GM12878 (cell line): Measurements from ENCODE around the gene PINLYP. TPM values are rescaled to one million over a fixed set of nuclear protein-coding genes. Genes with fewer than 3 reads are reported as not detected.

Experiments
- ATAC-seq: fragments of 200-7000 bp; cut with Tn5 transposase; 3 replicates; pipeline ENCODE4 v1.9.1; 2020; ENCODE audit warnings: mild to moderate bottlenecking, moderate library complexity
- BruUV-seq: library from RNA; stranded (reverse); fragments of 400-500 nt; replicated peaks from 2 replicates; lab custom pipeline; 2021; lab: Mats Ljungman, UMichigan
- CTCF ChIA-PET: fragments of 300-600 bp; sonication (Branson Sonifier 250); formaldehyde crosslinking; extraction: SDS; loops from one replicate; lab custom pipeline; 2021; ENCODE audit warnings: inconsistent platforms; lab: Yijun Ruan, JAX
- POLR2A ChIA-PET: fragments of 350-600 bp; formaldehyde crosslinking; extraction: SDS; loops from one replicate; lab custom pipeline; 2021; ENCODE audit warnings: inconsistent platforms; lab: Charles Lee
- RAD21 ChIA-PET: fragments of 300-600 bp; sonication (Branson Sonifier 250); formaldehyde crosslinking; loops from one replicate; lab custom pipeline; 2023; ENCODE audit warnings: antibody characterized with exemption; ENCODE audit not compliant: unreplicated experiment; lab: Charles Lee
- SMC1A ChIA-PET: fragments of 300-600 bp; sonication (Branson Sonifier 250); formaldehyde crosslinking; loops from one replicate; lab custom pipeline; 2023; ENCODE audit not compliant: unreplicated experiment, uncharacterized antibody; lab: Charles Lee
- DNase-seq: peaks from one replicate; pipeline ENCODE4 v3.0.0-alpha.2; 2011; ENCODE audit warnings: low read depth, low spot score
- FAIRE-seq: peaks from 3 replicates; lab custom pipeline; 2011; peaks lifted over from hg19 to GRCh38; lab: Jason Lieb, UNC
- H2AFZ ChIP-seq: 2 replicates; pipeline ENCODE4 v1.6.0; 2011; ENCODE audit warnings: low read depth, low read length, control low read depth; ENCODE audit not compliant: control insufficient read depth
- H3K27ac ChIP-seq: 2 replicates; pipeline ENCODE4 v1.5.1; 2011; ENCODE audit warnings: control low read depth; ENCODE audit not compliant: control insufficient read depth, insufficient read depth
- H3K27me3 ChIP-seq, 2 experiments: replicated peaks in 1 of 2; 2 replicates each; pipeline versions ENCODE4 v1.6.0 to v1.6.1; 2011; ENCODE audit warnings: low read length in 1 of 2; ENCODE audit not compliant: control insufficient read depth in 2 of 2, insufficient read depth in 2 of 2
- H3K36me3 ChIP-seq, 2 experiments: 2 replicates each; pipeline ENCODE4 v1.5.1; 2011; ENCODE audit warnings: low read length in 1 of 2; ENCODE audit not compliant: control insufficient read depth in 2 of 2, insufficient read depth in 2 of 2
- H3K4me1 ChIP-seq: 2 replicates; pipeline ENCODE4 v1.6.1; 2011; ENCODE audit warnings: mild to moderate bottlenecking, low read length, moderate library complexity, mixed read lengths; ENCODE audit not compliant: control insufficient read depth, insufficient read depth
- H3K4me2 ChIP-seq: 2 replicates; pipeline ENCODE4 v1.6.0; 2011; ENCODE audit warnings: control low read depth; ENCODE audit not compliant: control insufficient read depth, insufficient read depth
- H3K4me3 ChIP-seq: fragments of 200-600 bp; sonication (generic); 2 replicates; pipeline ENCODE4 v1.5.1; 2016
- H3K79me2 ChIP-seq: 2 replicates; pipeline ENCODE4 v1.6.0; 2011; ENCODE audit warnings: low read length; ENCODE audit not compliant: control insufficient read depth, insufficient read depth
- H3K9ac ChIP-seq: 2 replicates; pipeline ENCODE4 v1.8.0; 2011; ENCODE audit warnings: low read length, control low read depth, mixed read lengths; ENCODE audit not compliant: control insufficient read depth, insufficient read depth
- H3K9me3 ChIP-seq: replicated peaks from 3 replicates; pipeline ENCODE4 v1.5.1; 2011; ENCODE audit warnings: mild to moderate bottlenecking, low read length; ENCODE audit not compliant: control insufficient read depth, insufficient read depth
- H4K20me1 ChIP-seq: 2 replicates; pipeline ENCODE4 v1.6.0; 2011; ENCODE audit not compliant: control insufficient read depth, insufficient read depth
- ATF7 ChIP-seq: fragments of 450-650 bp; IDR thresholded peaks from 2 replicates; pipeline ENCODE4 v1.6.1; 2016; ENCODE audit warnings: low read depth, mild to moderate bottlenecking
- EED ChIP-seq: sonication (generic); IDR thresholded peaks from 2 replicates; pipeline ENCODE4 v1.6.1; 2016; ENCODE audit warnings: antibody characterized with exemption, low read depth
- FOXM1 ChIP-seq: IDR thresholded peaks from 2 replicates; pipeline ENCODE4 v1.6.1; 2012; ENCODE audit warnings: low read depth, mild to moderate bottlenecking, inconsistent platforms, low read length, moderate library complexity
- HCFC1 ChIP-seq: fragments of 150-350 bp; IDR thresholded peaks from 2 replicates; pipeline ENCODE4 v1.6.1; 2014; ENCODE audit warnings: low read length
- RAD21 ChIP-seq: IDR thresholded peaks from 2 replicates; pipeline ENCODE4 v1.6.1; 2011; ENCODE audit warnings: mild to moderate bottlenecking, low read depth, low read length, moderate library complexity; ENCODE audit not compliant: insufficient read depth
- RAD51 ChIP-seq: fragments of 450-650 bp; IDR thresholded peaks from 2 replicates; pipeline ENCODE4 v1.6.1; 2016; ENCODE audit warnings: moderate library complexity, mild to moderate bottlenecking, inconsistent platforms
- RFX5 ChIP-seq: IDR thresholded peaks from 2 replicates; pipeline ENCODE4 v1.6.1; 2011; ENCODE audit warnings: low read depth, low read length, improper control_type of control experiment
- RUNX3 ChIP-seq: IDR thresholded peaks from 2 replicates; pipeline ENCODE4 v1.6.1; 2012; ENCODE audit warnings: low read length, inconsistent platforms
- SRF ChIP-seq, 2 experiments: IDR thresholded peaks; 2 replicates each; pipeline ENCODE4 v1.6.1; 2011; ENCODE audit warnings: low read depth in 2 of 2, low read length in 2 of 2, mild to moderate bottlenecking in 1 of 2, moderate library complexity in 1 of 2
- TAF1 ChIP-seq: IDR thresholded peaks from 2 replicates; pipeline ENCODE4 v1.6.1; 2011; ENCODE audit warnings: mild to moderate bottlenecking, low read depth, low read length, borderline replicate concordance
- YBX1 ChIP-seq: fragments of 450-650 bp; IDR thresholded peaks from 2 replicates; pipeline ENCODE4 v1.6.1; 2016; ENCODE audit warnings: antibody characterized with exemption
- WGBS: methylation state at CpG from one replicate; pipeline ENCODE4 v1.1.6; 2016; ENCODE audit warnings: low lambda C conversion rate; ENCODE audit not compliant: insufficient replicate concordance, insufficient coverage; ENCODE audit errors: missing lambda C conversion rate; 5-methylcytosine and 5-hydroxymethylcytosine counted together
- in situ Hi-C: fragments of 300-500 bp; cut with MboI; formaldehyde crosslinking; loops from 9 replicates; pipeline ENCODE4 v1.14.3; 2018; ENCODE audit warnings: mixed read lengths
- intact Hi-C: fragments of 100-400 bp; cut with micrococcal nuclease; formaldehyde crosslinking; loops from one replicate; pipeline ENCODE4 v1.14.2; 2022; ENCODE audit not compliant: unreplicated experiment
- polyA plus RNA-seq, 11 experiments: library from polyadenylated mRNA; depleted of rRNA in 4 of 11; unstranded in 6 of 11; stranded (reverse) in 5 of 11; fragments of >200 nt; fragmentation: Nextera tagmentation in 4 of 11; fragmentation: Illumina TruSeq in 1 of 11; extraction: Ambion mirVana in 4 of 11; extraction: Trizol in 1 of 11; gene quantifications; 1 replicate in 1 of 11; 2 replicates in 10 of 11; pipeline versions ENCODE4 v1.2.1 to v1.2.3, GENCODE V29; 2011 to 2016; ENCODE audit warnings: inconsistent platforms in 2 of 11, missing spikeins in 2 of 11, low read depth in 1 of 11
- total RNA-seq, 4 experiments: library from RNA; depleted of rRNA in 3 of 4; stranded (reverse); fragments of >200 nt in 3 of 4; fragmentation: Illumina TruSeq in 1 of 4; extraction: Trizol in 1 of 4; gene quantifications; 2 replicates each; pipeline versions ENCODE4 v1.2.1 to v1.2.3, GENCODE V29; 2013 to 2021
- TF ChIP-seq, protein P1 (sequence below), 3 experiments: IDR thresholded peaks in 2 of 3; conservative IDR thresholded peaks in 1 of 3; 2 replicates each; pipeline ENCODE4 v1.5.1; 2011; ENCODE audit warnings: low read depth in 3 of 3, low read length in 3 of 3, mild to moderate bottlenecking in 3 of 3, control low read depth in 2 of 3, moderate library complexity in 2 of 3, inconsistent platforms in 1 of 3, mixed read lengths in 1 of 3; ENCODE audit not compliant: control insufficient read depth in 2 of 3, insufficient read depth in 1 of 3; ENCODE audit errors: extremely low read depth in 1 of 3

PINLYP gene
- total and polyA plus RNA-seq, 10 of the 15 experiments (the other 5 are each of a cell fraction or from before 2014, with no cell fraction given): 1.0 to 26.9 (median 11.4) TPM

DNA sequence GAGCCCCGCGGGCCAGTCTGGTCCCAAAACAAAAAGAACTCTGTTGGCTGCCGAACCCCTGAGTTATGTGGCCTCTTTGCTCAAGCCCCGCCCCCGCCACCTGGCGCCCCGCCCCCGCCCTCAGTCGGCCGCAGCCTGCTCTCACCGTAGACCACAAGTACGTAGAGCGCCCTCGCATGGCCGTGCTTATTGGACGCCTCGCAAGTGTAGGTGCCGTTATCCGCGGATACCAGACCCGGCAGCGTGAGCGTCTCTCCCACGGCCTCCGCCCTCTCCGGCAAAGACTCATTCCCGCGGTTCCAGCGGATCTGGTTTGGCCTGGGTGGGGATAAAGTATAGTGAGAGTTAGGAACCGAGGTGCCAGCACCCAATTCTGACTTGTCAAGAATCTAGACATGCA is 49.3 kb downstream of the PINLYP start:
- intact Hi-C loops: no loop called here
- Histone ChIP-seq H3K4me1 (peaks cover 2% of the 10 kb centered on the region; the same call in 1 of the 2 replicates), H2AFZ (no peak overlapping the region), H3K36me3 (no peaks in the 10 kb centered on the region), H4K20me1 (no peaks in the 10 kb centered on the region), H3K4me3 (no peak overlapping the region), H3K4me2 (no peak overlapping the region), H3K27ac (no peak overlapping the region), H3K79me2 (peaks cover 1% of the 10 kb centered on the region; the same call in 1 of the 2 replicates), H3K9me3 (no peaks in the 10 kb centered on the region), H3K27me3 (no peaks in the 10 kb centered on the region), H3K9ac (no peak overlapping the region)
- POLR2A ChIA-PET: no interaction called here
- FAIRE-seq: no peak
- TF ChIP-seq RAD51 (no peak), HCFC1 (no peak), RAD21 (peak; percentile 37; the same call in 1 of the 2 replicates), YBX1 (no peak), ATF7 (no peak), EED (peak; percentile 27; the same call in 1 of the 2 replicates), TAF1 (no peak), SRF (IDR thresholded peaks at IDR 0.05; ENCODE audit: low read depth in 2 of 2, low read length in 2 of 2) (no peak), RUNX3 (peak; percentile 81), FOXM1 (no peak), RFX5 (no peak)
- TF ChIP-seq, protein P1, sequence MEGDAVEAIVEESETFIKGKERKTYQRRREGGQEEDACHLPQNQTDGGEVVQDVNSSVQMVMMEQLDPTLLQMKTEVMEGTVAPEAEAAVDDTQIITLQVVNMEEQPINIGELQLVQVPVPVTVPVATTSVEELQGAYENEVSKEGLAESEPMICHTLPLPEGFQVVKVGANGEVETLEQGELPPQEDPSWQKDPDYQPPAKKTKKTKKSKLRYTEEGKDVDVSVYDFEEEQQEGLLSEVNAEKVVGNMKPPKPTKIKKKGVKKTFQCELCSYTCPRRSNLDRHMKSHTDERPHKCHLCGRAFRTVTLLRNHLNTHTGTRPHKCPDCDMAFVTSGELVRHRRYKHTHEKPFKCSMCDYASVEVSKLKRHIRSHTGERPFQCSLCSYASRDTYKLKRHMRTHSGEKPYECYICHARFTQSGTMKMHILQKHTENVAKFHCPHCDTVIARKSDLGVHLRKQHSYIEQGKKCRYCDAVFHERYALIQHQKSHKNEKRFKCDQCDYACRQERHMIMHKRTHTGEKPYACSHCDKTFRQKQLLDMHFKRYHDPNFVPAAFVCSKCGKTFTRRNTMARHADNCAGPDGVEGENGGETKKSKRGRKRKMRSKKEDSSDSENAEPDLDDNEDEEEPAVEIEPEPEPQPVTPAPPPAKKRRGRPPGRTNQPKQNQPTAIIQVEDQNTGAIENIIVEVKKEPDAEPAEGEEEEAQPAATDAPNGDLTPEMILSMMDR (IDR thresholded peaks at IDR 0.05 in 2 of 3, conservative IDR thresholded peaks at IDR 0.05 in 1 of 3; ENCODE audit: control insufficient read depth in 2 of 3, extremely low read depth in 1 of 3, insufficient read depth in 1 of 3, low read depth in 3 of 3, low read length in 3 of 3): peak; percentile 37 to 40 (median 39); a peak in 4 of 6 replicates
- peak; percentile 78 for ATAC-seq
- in situ Hi-C loops: no loop called here
- RAD21 ChIA-PET: no interaction called here
- CTCF ChIA-PET: interaction anchor here (1.5 kb wide), 1 partner anchor 43 kb away, joined by 4 read pairs; no protein-coding TSS in a partner anchor
- WGBS: 6% methylated on average over 25 of the region's 30 CpGs
- no peak for DNase-seq
- SMC1A ChIA-PET: no interaction called here
- BruUV-seq: no TSS peak
